Upper lobe of left lung (tissue), 6 donors: ENCODE results near the gene PSME4. TPM values are rescaled to one million over a fixed set of nuclear protein-coding genes. Genes with fewer than 3 reads are reported as not detected.
A peak's percentile ranks its signal among the peaks of the same experiment; 100 is the strongest.

Experiments
- ATAC-seq, 2 donors: fragments of 200-7000 bp; cut with Tn5 transposase; one replicate each; pipeline ENCODE4 v1.9.1; 2022; ENCODE audit warnings: mild to moderate bottlenecking in 2 of 2, moderate library complexity in 2 of 2; ENCODE audit not compliant: low FRiP score in 2 of 2
- DNase-seq, 2 donors: peaks; one replicate each; pipeline ENCODE4 v3.0.0-alpha.2; 2019 to 2020
- H3K27ac ChIP-seq, 4 donors: fragments of 200-600 bp; sonication (generic); one replicate each; pipeline ENCODE4 v1.5.1; 2016 to 2019
- H3K27me3 ChIP-seq, 4 donors: fragments of 200-600 bp; sonication (generic); one replicate each; pipeline ENCODE4 v1.5.1; 2017 to 2019
- H3K36me3 ChIP-seq, 4 donors: fragments of 200-600 bp; sonication (generic); one replicate each; pipeline ENCODE4 v1.5.1; 2016 to 2019
- H3K4me1 ChIP-seq, 4 donors: fragments of 200-600 bp; sonication (generic); one replicate each; pipeline ENCODE4 v1.5.1; 2018 to 2019
- H3K4me3 ChIP-seq, 4 donors: fragments of 200-600 bp; sonication (generic); one replicate each; pipeline ENCODE4 v1.5.1; 2017 to 2019; ENCODE audit warnings: mild to moderate bottlenecking in 2 of 4, moderate library complexity in 1 of 4
- H3K9me3 ChIP-seq, 4 donors: fragments of 200-600 bp; sonication (generic); one replicate each; pipeline ENCODE4 v1.5.1; 2018 to 2019
- EP300 ChIP-seq, 4 donors: sonication (generic); formaldehyde crosslinking; IDR thresholded peaks; one replicate each; pipeline ENCODE4 v1.5.1; 2017; ENCODE audit warnings: antibody characterized with exemption in 4 of 4, control low read depth in 2 of 4
- POLR2A ChIP-seq, 4 donors: fragments of 450-650 bp; IDR thresholded peaks; one replicate each; pipeline ENCODE4 v1.5.1; 2016 to 2017; ENCODE audit warnings: antibody characterized with exemption in 4 of 4, mild to moderate bottlenecking in 2 of 4
- POLR2AphosphoS5 ChIP-seq, 2 donors: sonication (generic); formaldehyde crosslinking; IDR thresholded peaks; one replicate each; pipeline ENCODE4 v1.5.1; 2017; ENCODE audit warnings: antibody characterized with exemption in 2 of 2
- WGBS, 2 donors: methylation state at CpG; one replicate each; pipeline ENCODE4 v1.1.5; 2017 to 2018; 5-methylcytosine and 5-hydroxymethylcytosine counted together
- total RNA-seq, 6 donors: library from RNA; depleted of rRNA in 4 of 6; stranded (reverse); fragments of >200 nt in 4 of 6; gene quantifications; one replicate each; pipeline versions ENCODE4 v1.1.0 to v1.2.1, GENCODE V29; 2016 to 2021
- TF ChIP-seq, protein P1 (sequence below), 6 experiments: fragments of 450-650 bp in 4 of 6; fragments of 200-600 bp in 2 of 6; sonication (generic) in 2 of 6; IDR thresholded peaks; one replicate each; pipeline ENCODE4 v1.5.1; 2016 to 2019; ENCODE audit warnings: antibody characterized with exemption in 6 of 6
- donor health status: DM: no; HTN: no; CAD: no; lungs with moderate emphysema.
- donor health status: DM: no; HTN: yes; CAD: no; lungs with severe emphysema.

Gene PSME4
- total RNA-seq, 6 donors from 2014 or later = 39.3 to 80.7 (median 65.1) TPM

DNA sequence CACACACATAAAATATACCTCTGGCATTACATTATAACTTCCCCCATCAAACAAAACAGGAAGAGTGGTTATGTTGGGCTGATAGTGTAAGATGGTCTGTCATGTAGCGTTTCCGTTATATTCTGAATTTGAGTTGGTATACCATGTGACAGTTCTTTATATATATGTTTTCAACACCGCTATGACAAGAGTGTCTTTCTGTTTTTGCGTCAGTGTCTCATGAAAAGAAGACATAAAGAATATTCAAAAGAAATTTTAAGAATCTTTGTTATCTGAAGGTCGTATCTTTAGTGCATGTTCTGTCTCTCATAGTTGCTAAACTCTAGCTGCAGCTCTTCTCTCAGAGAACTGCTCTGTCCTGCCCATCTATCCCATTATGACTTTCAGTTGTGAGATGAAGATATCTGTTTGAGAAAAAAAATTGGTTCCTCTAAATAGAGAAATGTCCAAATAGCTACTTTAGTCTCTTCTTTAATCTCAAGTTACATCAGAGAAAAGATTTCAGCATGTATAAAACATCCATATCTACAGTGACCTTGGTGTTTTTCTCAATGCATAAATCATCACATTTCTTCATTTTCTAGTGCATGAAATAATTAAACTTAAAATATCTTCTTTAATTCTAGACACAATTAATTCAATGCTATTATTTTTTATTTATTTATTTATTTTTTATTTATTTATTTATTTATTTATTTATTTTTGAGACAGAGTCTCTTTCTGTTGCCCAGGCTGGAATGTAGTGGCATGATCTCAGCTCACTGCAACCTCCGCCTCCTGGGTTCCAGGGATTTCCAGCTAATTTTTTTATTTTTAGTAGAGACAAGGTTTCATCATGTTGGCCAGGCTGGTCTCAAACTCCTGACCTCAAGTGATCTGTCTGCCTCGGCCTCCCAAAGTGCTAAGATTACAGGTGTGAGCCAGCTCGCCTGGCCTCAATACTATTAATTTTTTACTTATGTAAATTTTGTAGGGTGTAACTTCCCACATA lies 24.3 kb upstream of the PSME4 start:
- Histone ChIP-seq H3K4me3 (no peak overlapping the region), H3K4me1 (no peaks in the 10 kb centered on the region), H3K9me3 (no peaks in the 10 kb centered on the region), H3K36me3 (no peaks in the 10 kb centered on the region), H3K27me3 (no peaks in the 10 kb centered on the region), H3K27ac (no peak overlapping the region)
- ATAC-seq (peak; percentile 51), DNase-seq (no peak)
- TF ChIP-seq EP300 (IDR thresholded peaks at IDR 0.05) = no peak
- no peak for TF ChIP-seq POLR2AphosphoS5 (IDR thresholded peaks at IDR 0.05)
- no peak for TF ChIP-seq POLR2A (IDR thresholded peaks at IDR 0.05)
- TF ChIP-seq, protein P1, sequence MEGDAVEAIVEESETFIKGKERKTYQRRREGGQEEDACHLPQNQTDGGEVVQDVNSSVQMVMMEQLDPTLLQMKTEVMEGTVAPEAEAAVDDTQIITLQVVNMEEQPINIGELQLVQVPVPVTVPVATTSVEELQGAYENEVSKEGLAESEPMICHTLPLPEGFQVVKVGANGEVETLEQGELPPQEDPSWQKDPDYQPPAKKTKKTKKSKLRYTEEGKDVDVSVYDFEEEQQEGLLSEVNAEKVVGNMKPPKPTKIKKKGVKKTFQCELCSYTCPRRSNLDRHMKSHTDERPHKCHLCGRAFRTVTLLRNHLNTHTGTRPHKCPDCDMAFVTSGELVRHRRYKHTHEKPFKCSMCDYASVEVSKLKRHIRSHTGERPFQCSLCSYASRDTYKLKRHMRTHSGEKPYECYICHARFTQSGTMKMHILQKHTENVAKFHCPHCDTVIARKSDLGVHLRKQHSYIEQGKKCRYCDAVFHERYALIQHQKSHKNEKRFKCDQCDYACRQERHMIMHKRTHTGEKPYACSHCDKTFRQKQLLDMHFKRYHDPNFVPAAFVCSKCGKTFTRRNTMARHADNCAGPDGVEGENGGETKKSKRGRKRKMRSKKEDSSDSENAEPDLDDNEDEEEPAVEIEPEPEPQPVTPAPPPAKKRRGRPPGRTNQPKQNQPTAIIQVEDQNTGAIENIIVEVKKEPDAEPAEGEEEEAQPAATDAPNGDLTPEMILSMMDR (IDR thresholded peaks at IDR 0.05) = no peak
- 77 to 81% methylated on average over 8 of the region's 8 CpGs for WGBS, 2 donors

DNA sequence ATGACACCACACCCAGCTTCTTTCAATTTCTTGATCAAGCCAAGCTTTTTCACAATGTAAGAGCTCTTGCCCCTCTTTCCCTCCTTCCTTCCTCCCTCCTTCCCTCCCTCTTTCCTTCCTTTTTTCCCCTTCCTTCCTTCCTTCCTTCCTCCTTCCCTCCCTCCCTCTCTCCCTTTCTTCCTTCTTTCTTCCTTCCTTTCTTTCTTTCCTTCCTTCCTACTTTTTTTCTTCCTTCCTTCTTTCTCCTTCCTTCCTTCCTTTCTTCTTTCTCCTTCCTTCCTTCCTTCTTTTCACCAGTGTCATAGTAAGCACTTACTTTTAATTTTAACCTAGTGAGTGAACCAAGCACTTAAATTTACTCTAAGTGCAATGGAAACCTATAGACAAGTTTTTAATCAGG lies 21.2 kb upstream of the PSME4 start:
- H3K4me3 ChIP-seq = no peak overlapping the region
- no peak overlapping the region for H3K27ac ChIP-seq
- H3K4me1 ChIP-seq = peaks cover 5 to 10% (median 7%) of the 10 kb centered on the region in 4 donors
- DNase-seq (no peak), ATAC-seq (no peak)
- no peak for TF ChIP-seq POLR2AphosphoS5 (IDR thresholded peaks at IDR 0.05)
- TF ChIP-seq POLR2A (IDR thresholded peaks at IDR 0.05) = no peak
- no peak for TF ChIP-seq EP300 (IDR thresholded peaks at IDR 0.05)
- TF ChIP-seq, protein P1 (IDR thresholded peaks at IDR 0.05) = no peak
- H3K27me3 ChIP-seq = no peaks in the 10 kb centered on the region
- H3K9me3 ChIP-seq = no peaks in the 10 kb centered on the region
- H3K36me3 ChIP-seq = no peaks in the 10 kb centered on the region

DNA sequence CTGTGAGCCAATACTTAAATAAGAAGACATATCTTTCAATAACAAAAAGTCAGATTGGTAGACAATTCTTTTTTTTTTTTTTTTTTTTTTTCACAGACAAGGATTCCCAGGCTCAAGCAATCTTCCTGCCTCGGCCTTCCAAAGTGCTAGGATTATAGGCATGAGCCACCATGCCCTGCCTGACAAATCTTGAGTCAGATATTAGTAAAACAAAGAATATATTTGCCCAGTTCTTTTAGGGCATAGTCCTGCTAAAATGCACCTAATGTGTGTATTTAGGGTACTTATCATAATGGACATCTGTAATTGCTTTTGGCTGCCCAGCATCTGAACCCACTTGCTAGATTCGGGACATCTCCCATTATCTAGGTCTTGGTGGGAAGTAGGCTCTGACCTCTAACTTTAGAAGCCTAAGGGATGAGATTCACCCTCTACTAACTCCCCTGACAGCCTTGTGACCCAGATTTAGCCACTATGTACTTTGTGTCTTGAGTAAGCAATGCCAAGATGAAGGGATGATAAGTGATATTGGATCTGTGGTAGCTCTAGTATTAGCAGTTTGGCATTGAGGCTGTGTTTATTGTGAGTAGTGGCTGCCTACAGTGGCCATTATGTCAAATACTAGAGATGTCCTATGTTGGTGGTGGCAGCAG lies 18.5 kb upstream of the PSME4 start:
- ATAC-seq (no peak), DNase-seq (no peak)
- 94 to 98% methylated on average over 2 of the region's 2 CpGs for WGBS, 2 donors
- H3K4me3 ChIP-seq = no peak overlapping the region
- no peaks in the 10 kb centered on the region for H3K36me3 ChIP-seq
- no peaks in the 10 kb centered on the region for H3K9me3 ChIP-seq
- TF ChIP-seq POLR2AphosphoS5 (IDR thresholded peaks at IDR 0.05) (no peak), EP300 (IDR thresholded peaks at IDR 0.05) (no peak), POLR2A (IDR thresholded peaks at IDR 0.05) (no peak)
- TF ChIP-seq, protein P1 (IDR thresholded peaks at IDR 0.05) = no peak
- no peak overlapping the region for H3K27ac ChIP-seq
- no peaks in the 10 kb centered on the region for H3K27me3 ChIP-seq
- peaks cover 5 to 13% (median 8%) of the 10 kb centered on the region in 4 donors for H3K4me1 ChIP-seq

DNA sequence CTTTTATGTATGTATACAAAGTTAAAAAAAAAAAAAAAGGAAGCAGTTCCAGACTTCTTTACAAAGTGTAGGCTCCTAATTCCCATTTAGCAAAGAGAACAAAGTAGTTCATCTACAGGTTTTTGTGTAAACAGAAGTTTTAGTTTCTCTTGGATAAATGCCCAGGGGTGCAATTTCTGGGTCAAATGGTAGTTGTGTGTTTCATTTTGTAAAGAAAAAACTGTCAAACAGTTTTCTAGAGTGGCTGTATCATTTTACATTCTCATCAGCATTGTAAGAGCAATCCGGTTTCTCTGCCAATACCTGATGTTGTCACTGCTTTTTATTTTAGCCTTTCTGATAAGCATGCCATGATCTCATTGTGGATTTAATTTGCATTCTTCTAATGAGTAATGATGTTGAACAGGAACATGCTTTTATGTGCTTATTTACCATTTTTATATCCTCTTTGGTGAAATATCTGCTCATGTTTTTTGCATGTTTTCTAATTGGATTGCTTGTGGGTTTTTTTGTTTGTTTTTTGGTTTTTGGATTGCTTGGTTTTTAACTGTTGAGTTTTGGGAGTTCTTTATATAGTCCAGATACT lies 16.6 kb upstream of the PSME4 start:
- ATAC-seq (no peak), DNase-seq (no peak)
- TF ChIP-seq POLR2A (IDR thresholded peaks at IDR 0.05) (no peak), EP300 (IDR thresholded peaks at IDR 0.05) (no peak), POLR2AphosphoS5 (IDR thresholded peaks at IDR 0.05) (no peak)
- TF ChIP-seq, protein P1 (IDR thresholded peaks at IDR 0.05) = no peak
- Histone ChIP-seq H3K9me3 (no peaks in the 10 kb centered on the region), H3K36me3 (no peaks in the 10 kb centered on the region), H3K27ac (peak overlapping the region in 2 of 4 donors; percentile 19 to 34), H3K4me1 (peaks cover 5 to 13% (median 8%) of the 10 kb centered on the region in 4 donors), H3K27me3 (no peaks in the 10 kb centered on the region), H3K4me3 (no peak overlapping the region)
- 9 to 31% methylated on average over 1 of the region's 1 CpG for WGBS, 2 donors
